HEK293T (cell line): ENCODE measurements around the gene CCNL2.

Experiments used
- ARNT ChIP-seq: fragments of 450-650 bp; IDR thresholded peaks from 2 replicates; pipeline ENCODE4 v1.6.1; 2017; ENCODE audit warnings: mild to moderate bottlenecking
- BHLHE40 ChIP-seq: fragments of 450-650 bp; IDR thresholded peaks from 2 replicates; pipeline ENCODE4 v1.6.1; 2016; ENCODE audit warnings: mild to moderate bottlenecking, moderate library complexity, borderline replicate concordance
- CTBP1 ChIP-seq: fragments of 450-650 bp; IDR thresholded peaks from 2 replicates; pipeline ENCODE4 v1.6.1; 2016; ENCODE audit warnings: borderline replicate concordance
- ELF4 ChIP-seq: fragments of 450-650 bp; IDR thresholded peaks from 2 replicates; pipeline ENCODE4 v1.6.1; 2017; ENCODE audit warnings: antibody characterized with exemption
- FOXA1 ChIP-seq: fragments of 450-650 bp; IDR thresholded peaks from 2 replicates; pipeline ENCODE4 v1.6.1; 2016; ENCODE audit warnings: mild to moderate bottlenecking
- FOXK2 ChIP-seq: fragments of 450-650 bp; IDR thresholded peaks from 2 replicates; pipeline ENCODE4 v1.6.1; 2016; ENCODE audit warnings: mild to moderate bottlenecking
- FOXM1 ChIP-seq: fragments of 450-650 bp; IDR thresholded peaks from 2 replicates; pipeline ENCODE4 v1.6.1; 2017; ENCODE audit warnings: mild to moderate bottlenecking, borderline replicate concordance
- LEF1 ChIP-seq: fragments of 450-650 bp; IDR thresholded peaks from 2 replicates; pipeline ENCODE4 v1.6.1; 2017; ENCODE audit warnings: mild to moderate bottlenecking, borderline replicate concordance
- NFRKB ChIP-seq: fragments of 450-650 bp; IDR thresholded peaks from 2 replicates; pipeline ENCODE4 v1.6.1; 2016; ENCODE audit warnings: mild to moderate bottlenecking, moderate library complexity
- SP1 ChIP-seq: fragments of 450-650 bp; IDR thresholded peaks from 2 replicates; pipeline ENCODE4 v1.6.1; 2017
- SUZ12 ChIP-seq: fragments of 450-650 bp; IDR thresholded peaks from 2 replicates; pipeline ENCODE4 v1.6.1; 2016; ENCODE audit warnings: mild to moderate bottlenecking
- TARDBP ChIP-seq: fragments of 450-650 bp; IDR thresholded peaks from 2 replicates; pipeline ENCODE4 v1.6.1; 2016
- ZNF384 ChIP-seq: fragments of 450-650 bp; IDR thresholded peaks from 2 replicates; pipeline ENCODE4 v1.6.1; 2016

DNA sequence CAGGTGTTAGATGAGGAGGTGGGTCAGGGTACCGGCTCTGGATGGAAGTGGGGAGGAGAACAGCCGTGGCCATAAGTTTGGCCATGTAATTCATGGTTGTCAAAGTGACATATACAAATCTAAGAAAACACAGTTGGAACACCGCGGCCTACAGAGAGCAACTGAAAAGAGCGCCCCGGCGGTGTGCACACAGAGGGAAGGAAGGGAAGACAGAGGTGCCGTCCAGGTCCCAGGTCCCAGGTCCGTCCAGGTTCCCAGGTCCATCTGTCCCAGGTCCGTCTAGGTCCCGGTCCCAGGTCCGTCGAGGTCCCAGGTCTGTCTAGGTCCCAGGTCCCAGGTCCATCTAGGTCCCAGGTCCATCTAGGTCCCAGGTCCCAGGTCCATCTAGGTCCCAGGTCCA is 12.5 kb upstream of the CCNL2 start:
- TF ChIP-seq FOXM1 (no peak), LEF1 (no peak), BHLHE40 (no peak), ZNF384 (no peak), SUZ12 (no peak), SP1 (no peak), TARDBP (no peak), CTBP1 (no peak), ARNT (no peak), ELF4 (no peak), FOXK2 (no peak), NFRKB (no peak), FOXA1 (no peak)
